Fibroblast of the aortic adventitia (primary cell): ENCODE results near the gene ANKS1A. TPM values are rescaled to one million over a fixed set of nuclear protein-coding genes. Genes with fewer than 3 reads are reported as not detected.

Source experiments
- DNase-seq: peaks from one replicate; pipeline ENCODE4 v3.0.0-alpha.2; 2010; ENCODE audit warnings: low read depth
- H3K4me3 ChIP-seq: 2 replicates; pipeline ENCODE4 v1.5.1; 2011; ENCODE audit warnings: low read depth, mild to moderate bottlenecking, control low read depth, low read length, moderate library complexity
- CTCF ChIP-seq: IDR thresholded peaks from 2 replicates; pipeline ENCODE4 v1.5.1; 2011; ENCODE audit warnings: mild to moderate bottlenecking, low read length, control low read depth, inconsistent platforms; ENCODE audit not compliant: insufficient read depth
- total RNA-seq: library from RNA; depleted of rRNA; stranded (reverse); fragments of >200 nt; gene quantifications from 2 replicates; pipeline ENCODE4 v1.2.3, GENCODE V29; 2012; ENCODE audit warnings: low replicate concordance

The ANKS1A gene
- total RNA-seq, 1 donor: 7.6 TPM

- no peak for TF ChIP-seq CTCF
- H3K4me3 ChIP-seq: no peak overlapping the region
- DNase-seq: no peak
Observed at GRCh38 chr6:34911822-34912221, 22.8 kb downstream of the ANKS1A start.

GRCh38 chr6:34912715-34913464 is 23.8 kb downstream of the ANKS1A start:
- no peak for TF ChIP-seq CTCF
- DNase-seq: peak; percentile 56
- no peak overlapping the region for H3K4me3 ChIP-seq

- no peak for DNase-seq
- H3K4me3 ChIP-seq: no peak overlapping the region
- no peak for TF ChIP-seq CTCF
Observed at GRCh38 chr6:34914358-34914757, 25.3 kb downstream of the ANKS1A start.

- peak; percentile 60 for DNase-seq
- TF ChIP-seq CTCF: no peak
- no peak overlapping the region for H3K4me3 ChIP-seq
Observed at GRCh38 chr6:34916348-34916967, 27.4 kb downstream of the ANKS1A start.

- no peak for DNase-seq
- H3K4me3 ChIP-seq: no peak overlapping the region
- TF ChIP-seq CTCF: no peak
Observed at GRCh38 chr6:34917626-34918285, 28.7 kb downstream of the ANKS1A start.

GRCh38 chr6:34919651-34920050 is 30.6 kb downstream of the ANKS1A start:
- no peak for TF ChIP-seq CTCF
- peak; percentile 43 for DNase-seq
- no peak overlapping the region for H3K4me3 ChIP-seq
